Measurements from ENCODE around the gene SDF2.

GRCh38 chr17:28703552-28704218 is 42.0 kb upstream of the SDF2 start:
- TF ChIP-seq CTCF (IDR thresholded peaks at IDR 0.05) (no peak), POLR2A (IDR thresholded peaks at IDR 0.05) (no peak)

Data from heart left ventricle (tissue), 13 donors.